Natural killer cell (primary cell): ENCODE measurements around the gene TMEM161A. TPM values are rescaled to one million over a fixed set of nuclear protein-coding genes. Genes with fewer than 3 reads are reported as not detected.

ENCODE experiments used
- ATAC-seq, 3 donors: fragments of 150-1000 bp in 2 of 3; fragments of 200-7000 bp in 1 of 3; cut with Tn5 transposase; 1 replicate in 1 of 3; 2 replicates in 2 of 3; pipeline ENCODE4 v1.10.0; 2021; ENCODE audit warnings: mild to moderate bottlenecking in 2 of 3, moderate library complexity in 2 of 3
- DNase-seq, 2 donors: peaks; one replicate each; pipeline versions ENCODE4 v3.0.0 to v3.0.0-alpha.2; 2013 to 2021; ENCODE audit warnings: mixed read lengths in 1 of 2
- H3K27ac ChIP-seq: one replicate; pipeline ENCODE4 v1.5.1; 2013; ENCODE audit warnings: mild to moderate bottlenecking, low read length
- H3K27me3 ChIP-seq: one replicate; pipeline ENCODE4 v1.6.1; 2013; ENCODE audit warnings: low read length; ENCODE audit not compliant: control insufficient read depth, insufficient read depth
- H3K36me3 ChIP-seq: one replicate; pipeline ENCODE4 v1.6.1; 2013; ENCODE audit warnings: low read length; ENCODE audit not compliant: control insufficient read depth, insufficient read depth
- H3K4me1 ChIP-seq: one replicate; pipeline ENCODE4 v1.6.1; 2013; ENCODE audit warnings: low read length; ENCODE audit not compliant: control insufficient read depth, insufficient read depth
- H3K4me3 ChIP-seq: one replicate; pipeline ENCODE4 v1.5.1; 2013; ENCODE audit warnings: low read length
- H3K9me3 ChIP-seq: one replicate; pipeline ENCODE4 v1.6.1; 2013; ENCODE audit warnings: low read length; ENCODE audit not compliant: control insufficient read depth, insufficient read depth
- H3K27ac Mint-ChIP-seq, 2 donors: one replicate each; pipeline ENCODE4 v1.8.0; 2022; ENCODE audit warnings: mild to moderate bottlenecking in 2 of 2, mixed read lengths in 2 of 2, moderate library complexity in 1 of 2
- H3K27me3 Mint-ChIP-seq, 2 donors: one replicate each; pipeline ENCODE4 v1.8.0; 2022; ENCODE audit warnings: low read depth in 2 of 2, mixed read lengths in 2 of 2
- H3K36me3 Mint-ChIP-seq: one replicate; pipeline ENCODE4 v1.8.0; 2022; ENCODE audit warnings: mixed read lengths
- H3K4me1 Mint-ChIP-seq, 2 donors: one replicate each; pipeline ENCODE4 v1.8.0; 2022; ENCODE audit warnings: mixed read lengths in 2 of 2
- H3K4me3 Mint-ChIP-seq: one replicate; pipeline ENCODE4 v1.8.0; 2022; ENCODE audit warnings: mild to moderate bottlenecking, moderate library complexity, mixed read lengths
- H3K9me3 Mint-ChIP-seq, 2 donors: one replicate each; pipeline ENCODE4 v1.8.0; 2022; ENCODE audit warnings: mixed read lengths in 2 of 2
- WGBS: methylation state at CpG from one replicate; pipeline ENCODE4 v1.1.7; 2013; ENCODE audit warnings: missing lambda C conversion rate; ENCODE audit not compliant: insufficient coverage; 5-methylcytosine and 5-hydroxymethylcytosine counted together
- intact Hi-C: fragments of 100-400 bp; cut with micrococcal nuclease; formaldehyde crosslinking; loops from one replicate; pipeline ENCODE4 v1.14.2; 2022
- total RNA-seq, 4 donors: library from RNA; stranded (reverse); fragments of 120-200 nt in 1 of 4; gene quantifications; one replicate each; pipeline versions ENCODE4 v1.2.3 to v1.2.4, GENCODE V29; 2013 to 2022
- TF ChIP-seq, protein P1 (sequence below): fragments of 200-600 bp; IDR thresholded peaks from one replicate; pipeline ENCODE4 v1.8.0; 2022; ENCODE audit warnings: antibody characterized with exemption

The TMEM161A gene
- total RNA-seq, 3 donors from 2014 or later (not counting 1 experiment from before 2014, with no cell fraction given) = 13.9 to 16.5 (median 14.2) TPM

DNA sequence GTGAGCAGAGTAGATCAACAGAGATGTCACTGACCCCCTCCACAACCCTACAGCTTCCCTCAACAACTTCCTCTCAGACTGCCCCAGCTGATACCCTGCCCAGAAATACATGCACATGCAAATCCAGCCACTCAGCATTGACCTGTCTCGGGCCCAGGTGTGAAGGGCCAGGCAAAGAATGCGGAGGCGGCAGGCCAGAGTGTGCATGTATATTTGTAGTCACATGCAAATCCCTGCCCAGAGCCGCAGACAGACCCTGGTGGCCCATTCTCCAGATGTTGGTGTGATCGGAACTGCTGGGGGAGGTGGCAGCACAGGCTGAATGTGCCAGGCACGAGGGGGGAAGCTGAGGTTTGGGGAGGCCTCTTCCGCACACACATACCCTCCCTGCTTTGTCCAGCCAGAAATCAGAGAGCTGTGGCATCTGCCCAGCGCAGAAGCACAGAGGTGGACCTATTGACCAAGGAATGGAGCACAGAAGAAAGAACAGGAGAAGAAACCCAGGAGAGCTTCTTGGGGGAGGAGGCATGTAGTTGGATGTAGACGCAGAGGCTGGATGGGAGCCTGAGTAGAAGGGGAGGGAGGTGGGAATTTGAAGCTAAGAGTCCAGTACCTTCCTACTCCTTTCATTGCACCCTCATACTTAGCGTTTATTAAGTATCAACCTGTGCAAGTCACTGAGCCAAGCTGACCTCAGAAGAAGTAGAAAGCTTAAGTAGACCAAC, 17.4 kb upstream of the TMEM161A start:
- intact Hi-C loops = no loop called here
- Mint-ChIP-seq H3K36me3 (no peaks in the 10 kb centered on the region), H3K4me1 (no peaks in the 10 kb centered on the region), H3K27me3 (no peaks in the 10 kb centered on the region), H3K27ac (no peak overlapping the region), H3K4me3 (no peak overlapping the region), H3K9me3 (peaks cover 0 to 3% of the 10 kb centered on the region in 2 donors)
- ATAC-seq (no peak), DNase-seq (no peak)
- Histone ChIP-seq H3K36me3 (peaks cover 5% of the 10 kb centered on the region), H3K9me3 (no peaks in the 10 kb centered on the region), H3K27me3 (no peaks in the 10 kb centered on the region), H3K4me3 (no peak overlapping the region), H3K27ac (no peak overlapping the region), H3K4me1 (peaks cover 4% of the 10 kb centered on the region)
- TF ChIP-seq, protein P1, sequence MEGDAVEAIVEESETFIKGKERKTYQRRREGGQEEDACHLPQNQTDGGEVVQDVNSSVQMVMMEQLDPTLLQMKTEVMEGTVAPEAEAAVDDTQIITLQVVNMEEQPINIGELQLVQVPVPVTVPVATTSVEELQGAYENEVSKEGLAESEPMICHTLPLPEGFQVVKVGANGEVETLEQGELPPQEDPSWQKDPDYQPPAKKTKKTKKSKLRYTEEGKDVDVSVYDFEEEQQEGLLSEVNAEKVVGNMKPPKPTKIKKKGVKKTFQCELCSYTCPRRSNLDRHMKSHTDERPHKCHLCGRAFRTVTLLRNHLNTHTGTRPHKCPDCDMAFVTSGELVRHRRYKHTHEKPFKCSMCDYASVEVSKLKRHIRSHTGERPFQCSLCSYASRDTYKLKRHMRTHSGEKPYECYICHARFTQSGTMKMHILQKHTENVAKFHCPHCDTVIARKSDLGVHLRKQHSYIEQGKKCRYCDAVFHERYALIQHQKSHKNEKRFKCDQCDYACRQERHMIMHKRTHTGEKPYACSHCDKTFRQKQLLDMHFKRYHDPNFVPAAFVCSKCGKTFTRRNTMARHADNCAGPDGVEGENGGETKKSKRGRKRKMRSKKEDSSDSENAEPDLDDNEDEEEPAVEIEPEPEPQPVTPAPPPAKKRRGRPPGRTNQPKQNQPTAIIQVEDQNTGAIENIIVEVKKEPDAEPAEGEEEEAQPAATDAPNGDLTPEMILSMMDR = no peak
- whole genome bisulfite sequencing = 78% methylated on average over 8 of the region's 10 CpGs

DNA sequence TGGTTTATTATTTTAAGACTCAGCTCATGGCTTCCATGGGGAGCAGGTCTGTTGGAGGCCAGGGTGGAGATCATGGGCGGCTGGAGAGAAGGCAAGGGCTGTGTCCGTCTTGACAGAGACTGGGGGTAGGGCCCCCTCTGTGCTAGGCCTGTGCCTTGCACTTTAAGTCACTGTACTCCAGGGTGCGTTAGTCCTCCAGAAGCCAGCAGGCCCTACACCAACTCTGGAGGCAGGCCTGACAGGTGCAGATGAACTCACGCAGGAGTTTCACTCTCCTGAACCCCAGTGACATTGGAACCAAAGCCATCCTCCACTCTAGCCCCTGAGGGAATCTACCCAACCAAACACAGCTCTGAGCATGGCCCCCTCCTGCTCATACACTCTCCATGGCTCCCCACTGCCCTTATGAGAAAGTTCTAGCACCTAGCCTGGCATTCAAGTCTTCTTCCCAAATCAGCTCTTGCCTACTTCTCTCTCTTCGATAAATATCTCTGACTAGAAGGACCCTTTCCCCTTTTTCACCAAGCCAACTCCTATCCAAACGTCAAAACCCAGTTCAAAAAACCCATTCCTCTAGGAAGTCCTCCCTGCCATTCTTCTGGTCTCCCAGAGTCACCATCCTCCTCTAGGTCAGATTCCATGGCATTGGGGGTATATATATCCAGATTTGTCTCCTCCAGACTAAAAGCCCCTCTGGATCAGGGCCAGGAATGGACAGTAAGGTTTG, 16.7 kb upstream of the TMEM161A start:
- Histone ChIP-seq H3K9me3 (no peaks in the 10 kb centered on the region), H3K27ac (no peak overlapping the region), H3K27me3 (no peaks in the 10 kb centered on the region), H3K4me1 (peaks cover 3% of the 10 kb centered on the region), H3K36me3 (peaks cover 5% of the 10 kb centered on the region), H3K4me3 (no peak overlapping the region)
- TF ChIP-seq, protein P1 = no peak
- H3K27ac Mint-ChIP-seq = no peak overlapping the region
- H3K4me3 Mint-ChIP-seq = no peak overlapping the region
- ATAC-seq = no peak
- no peaks in the 10 kb centered on the region for H3K4me1 Mint-ChIP-seq
- 92% methylated on average over 6 of the region's 6 CpGs for WGBS
- H3K36me3 Mint-ChIP-seq = no peaks in the 10 kb centered on the region
- peaks cover 0 to 3% of the 10 kb centered on the region in 2 donors for H3K9me3 Mint-ChIP-seq
- no peak for DNase-seq
- intact Hi-C loops = no loop called here
- no peaks in the 10 kb centered on the region for H3K27me3 Mint-ChIP-seq

DNA sequence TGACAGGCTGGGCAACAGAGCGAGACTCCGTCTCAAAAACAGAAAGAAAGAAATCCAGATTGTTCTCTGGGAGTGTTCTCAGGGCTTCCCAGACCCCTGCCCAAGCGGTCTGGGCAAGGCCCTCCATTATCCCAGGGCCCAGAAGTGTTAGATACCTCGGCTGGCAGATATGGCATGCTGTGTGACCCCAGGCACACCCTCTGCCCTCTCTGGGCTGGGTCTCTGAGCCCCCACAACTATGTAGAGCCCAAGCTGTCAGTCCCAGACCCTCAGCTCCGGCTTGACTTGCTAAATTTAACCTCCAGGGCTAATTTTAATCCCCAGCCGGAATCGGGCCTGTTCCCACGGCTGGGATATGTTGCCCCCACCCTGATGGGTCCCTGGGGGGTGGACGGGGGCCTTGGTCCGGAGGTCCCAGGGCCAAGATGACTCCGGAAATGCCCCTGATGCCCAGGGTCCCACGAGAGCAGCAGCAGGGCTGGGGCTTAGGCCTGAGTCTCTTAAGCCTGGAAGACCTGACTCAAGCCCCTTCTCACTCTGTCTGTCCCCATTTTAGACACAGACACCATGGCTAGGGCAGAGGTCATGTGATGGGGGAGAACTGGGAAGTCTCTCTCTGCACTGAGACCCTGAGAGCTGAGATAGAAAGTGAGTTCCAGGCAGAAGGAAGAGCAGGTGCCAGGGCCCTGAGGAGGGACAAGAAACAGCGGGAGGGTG, 14.5 kb upstream of the TMEM161A start:
- H3K9me3 ChIP-seq = no peaks in the 10 kb centered on the region
- Mint-ChIP-seq H3K4me3 (no peak overlapping the region), H3K9me3 (peaks cover 0 to 3% of the 10 kb centered on the region in 2 donors), H3K4me1 (no peaks in the 10 kb centered on the region), H3K27me3 (no peaks in the 10 kb centered on the region), H3K36me3 (no peaks in the 10 kb centered on the region), H3K27ac (no peak overlapping the region)
- peaks cover 7% of the 10 kb centered on the region for H3K36me3 ChIP-seq
- intact Hi-C loops = no loop called here
- peaks cover 3% of the 10 kb centered on the region for H3K4me1 ChIP-seq
- no peaks in the 10 kb centered on the region for H3K27me3 ChIP-seq
- H3K27ac ChIP-seq = no peak overlapping the region
- DNase-seq (no peak), ATAC-seq (no peak)
- H3K4me3 ChIP-seq = no peak overlapping the region
- TF ChIP-seq, protein P1 = no peak
- WGBS = 84% methylated on average over 12 of the region's 13 CpGs
